NCI-H2081 treated with DMSO at 0.1 percent for 48 hours (cell line): ENCODE measurements around the gene MAP3K2.
"Not testable (repeated sequence)": the region's sequence is repeated elsewhere in the genome, so short reads cannot be mapped to it uniquely, and the experiment has no call there.

Experiments used
- DNase-seq: peaks from one replicate; lab custom pipeline; 2025; lab: John Stamatoyannopoulos, UW

Gene MAP3K2

GRCh38 chr2:127421116-127421800 lies 33.5 kb upstream of the MAP3K2 start:
- DNase-seq, result no peak

- no peak for DNase-seq
Measured at GRCh38 chr2:127420039-127420864, 32.5 kb upstream of the MAP3K2 start.

- no peak for DNase-seq
Measured at GRCh38 chr2:127419448-127420038, 31.8 kb upstream of the MAP3K2 start.

DNA sequence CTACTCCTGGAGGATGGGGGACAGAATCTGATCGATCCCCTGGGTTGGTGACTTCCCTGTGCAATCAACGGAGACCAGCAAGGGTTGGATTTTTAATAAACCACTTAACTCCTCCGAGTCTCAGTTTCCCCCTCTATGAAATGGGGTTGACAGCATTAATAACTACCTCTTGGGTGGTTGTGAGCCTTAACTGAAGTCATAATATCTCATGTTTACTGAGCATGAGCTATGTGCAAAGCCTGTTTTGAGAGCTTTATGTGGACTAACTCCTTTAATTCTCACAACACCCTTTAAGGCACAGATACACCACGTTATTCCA lies 31.3 kb upstream of the MAP3K2 start:
- no peak for DNase-seq

- DNase-seq, result no peak
Measured at GRCh38 chr2:127418300-127419111, 30.7 kb upstream of the MAP3K2 start, which contains the start of gene PROC. Gene PROC (plus strand): TSS chr2:127418427. CDS start chr2:127419943, 1,516 bp downstream.

GRCh38 chr2:127417406-127417805 lies 29.6 kb upstream of the MAP3K2 start:
- no peak for DNase-seq

DNA sequence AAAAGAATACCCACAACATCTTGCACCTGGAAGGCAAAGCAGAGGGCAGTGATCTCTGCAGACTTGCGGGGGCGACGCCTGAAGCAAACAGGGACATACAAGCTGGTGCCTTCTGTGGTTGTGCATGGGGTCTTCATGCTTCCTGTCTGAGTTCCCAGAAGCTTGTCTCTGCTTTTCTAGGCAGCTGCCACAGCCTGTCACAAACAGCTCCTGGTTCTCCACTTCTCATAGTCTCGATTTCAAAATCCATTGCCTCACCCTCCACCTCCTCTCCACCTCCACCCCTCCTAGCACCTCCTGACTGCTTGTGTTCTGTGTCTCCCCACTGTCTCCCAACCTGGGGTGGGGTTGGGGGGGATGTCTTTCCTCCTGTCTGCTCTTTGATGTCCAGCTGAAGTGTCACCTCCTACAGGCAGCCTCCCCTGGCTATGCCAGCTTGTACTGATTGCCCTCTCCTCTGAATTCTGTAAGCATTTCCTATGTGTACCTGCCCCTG lies 28.8 kb upstream of the MAP3K2 start:
- no peak for DNase-seq

GRCh38 chr2:127415593-127416505 lies 28.1 kb upstream of the MAP3K2 start:
- no peak for DNase-seq

DNA sequence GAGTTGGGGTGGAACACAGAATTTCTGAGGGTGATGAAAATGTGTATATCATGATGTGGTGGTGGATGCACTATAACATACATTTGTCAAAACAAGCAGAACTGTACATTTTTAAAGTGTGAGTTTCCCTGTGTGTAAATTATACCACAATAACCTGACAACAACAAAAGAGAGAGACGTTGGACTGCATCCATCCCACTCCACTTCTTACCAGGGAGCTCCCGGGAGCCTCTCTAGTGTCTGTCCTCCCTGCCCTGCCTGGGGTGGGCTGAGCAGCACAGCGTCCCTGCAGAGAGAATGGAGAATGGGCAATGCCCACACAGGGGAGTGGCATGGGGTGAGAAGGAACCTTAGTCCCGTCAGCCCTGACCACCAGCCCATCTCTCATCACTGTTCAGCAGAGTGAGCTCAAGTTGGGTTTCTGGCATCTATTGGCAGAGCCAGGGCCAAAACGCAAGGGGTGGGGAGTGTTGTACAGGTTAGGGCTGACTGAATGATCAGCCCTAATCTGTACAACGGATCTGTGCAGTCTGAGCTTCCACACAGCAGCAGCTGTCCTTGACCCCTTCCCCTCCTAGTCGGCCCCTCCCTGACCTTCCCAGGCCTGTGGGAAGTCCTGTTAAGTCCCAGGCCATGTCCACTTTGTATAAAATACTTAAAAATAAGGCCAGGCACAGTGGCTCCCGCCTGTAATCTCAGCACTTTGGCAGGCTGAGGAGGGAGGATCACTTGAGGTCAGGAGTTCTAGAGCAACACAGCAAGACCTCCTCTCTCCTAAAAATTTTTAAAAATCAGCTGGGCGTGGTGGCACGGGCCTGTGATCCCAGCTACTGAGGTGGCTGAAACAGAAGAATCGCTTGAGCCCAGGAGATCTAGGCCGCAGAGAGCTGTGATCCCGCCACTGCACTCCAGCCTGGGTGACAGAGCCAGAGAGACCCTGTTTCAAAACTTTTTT lies 27.1 kb upstream of the MAP3K2 start:
- no peak for DNase-seq

DNA sequence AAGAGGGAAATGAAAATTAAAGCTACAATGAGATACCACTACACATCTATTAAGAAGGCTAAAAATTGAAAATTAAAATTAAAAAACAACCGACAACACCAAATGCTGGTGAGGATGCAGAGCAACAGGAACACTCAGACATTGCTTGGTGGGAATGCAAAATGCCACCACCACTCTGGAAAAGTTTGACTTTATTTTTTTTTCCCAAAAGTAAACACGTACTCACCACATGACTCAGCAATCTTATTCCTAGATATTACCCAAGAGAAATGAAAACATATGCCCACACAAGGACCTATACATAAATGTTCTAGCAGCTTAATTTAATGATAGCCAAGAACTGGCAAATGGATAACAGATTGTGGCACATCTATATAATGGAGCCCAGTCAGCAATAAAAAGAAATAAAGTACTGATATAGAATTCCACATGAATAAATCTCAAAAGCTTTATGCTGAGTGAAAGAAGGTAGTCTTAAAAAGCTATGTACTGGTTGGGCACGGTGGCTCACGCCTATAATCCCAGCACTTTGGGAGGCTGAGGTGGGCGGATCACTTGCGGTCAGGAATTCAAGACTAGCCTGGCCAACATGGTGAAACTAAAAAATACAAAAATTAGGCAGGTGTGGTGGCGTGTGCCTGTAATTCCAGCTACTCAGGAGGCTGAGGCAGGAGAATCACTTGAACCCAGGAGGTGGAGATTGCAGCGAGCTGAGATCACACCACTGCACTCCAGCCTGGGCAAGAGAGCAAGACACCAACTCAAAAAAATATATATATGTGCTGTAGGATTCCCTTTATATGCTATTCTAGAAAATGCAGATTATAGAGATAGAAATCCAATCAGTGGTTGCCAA lies 26.2 kb upstream of the MAP3K2 start:
- DNase-seq, result no peak

DNA sequence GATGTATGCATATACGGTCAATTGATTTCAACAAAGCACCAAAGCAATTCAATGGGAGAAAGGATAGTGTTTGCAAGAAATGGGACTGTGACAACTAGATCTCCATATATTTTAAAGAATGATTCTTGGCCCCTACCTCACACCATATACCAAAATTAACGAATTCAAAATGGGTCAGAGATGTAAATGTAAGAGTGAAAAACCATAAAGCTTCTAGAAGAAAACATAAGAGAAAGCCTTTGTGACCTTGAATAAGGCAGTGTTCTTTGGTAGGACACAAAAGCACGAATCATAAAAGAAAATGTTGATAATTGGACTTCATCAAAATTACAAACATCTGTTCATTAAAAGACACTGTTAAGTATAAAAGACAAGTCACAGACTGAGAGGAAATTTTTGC lies 25.4 kb upstream of the MAP3K2 start:
- DNase-seq, result no peak

- no peak for DNase-seq
Measured at GRCh38 chr2:127411653-127412369, 24.0 kb upstream of the MAP3K2 start.

- DNase-seq, result no peak
Measured at GRCh38 chr2:127410871-127411652, 23.3 kb upstream of the MAP3K2 start.

DNA sequence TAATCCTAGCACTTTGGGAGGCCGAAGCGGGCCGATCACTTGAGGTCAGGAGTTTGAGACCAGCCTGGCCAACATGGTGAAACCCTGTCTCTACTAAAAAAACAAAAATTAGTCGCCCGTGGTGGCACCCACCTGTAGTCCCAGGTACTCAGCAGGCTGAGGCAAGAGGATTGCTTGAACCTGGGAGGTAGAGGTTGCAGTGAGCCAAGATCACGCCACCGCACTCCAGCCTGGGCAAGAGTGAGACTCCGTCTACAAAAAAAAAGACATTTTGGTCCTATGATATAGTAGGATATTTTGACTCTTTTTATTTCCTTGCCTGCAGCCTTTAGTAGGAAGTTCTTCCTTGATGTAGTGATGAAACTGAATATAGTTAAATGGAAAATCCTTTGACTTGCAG lies 21.9 kb upstream of the MAP3K2 start:
- not testable (repeated sequence) for DNase-seq

DNA sequence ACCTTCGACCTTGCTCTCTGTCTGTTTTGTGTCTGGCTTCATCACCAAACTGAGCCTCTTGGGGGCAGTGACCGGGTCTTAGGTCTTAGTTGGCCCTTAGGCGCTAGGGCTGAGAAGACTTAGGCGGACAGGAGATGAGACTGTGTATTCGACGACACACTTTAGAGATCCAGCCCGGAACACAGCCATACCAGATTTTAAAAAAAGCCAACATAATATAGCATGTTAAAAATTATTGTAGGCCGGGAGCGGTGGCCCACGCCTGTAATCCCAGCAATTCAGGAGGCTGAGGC lies 21.0 kb upstream of the MAP3K2 start:
- DNase-seq, result no peak

GRCh38 chr2:127408004-127408806 lies 20.4 kb upstream of the MAP3K2 start:
- no peak for DNase-seq

GRCh38 chr2:127407661-127408003 lies 19.9 kb upstream of the MAP3K2 start:
- DNase-seq, result no peak
